K562 (cell line): ENCODE data around the gene ERC2. TPM values are rescaled to one million over a fixed set of nuclear protein-coding genes. Genes with fewer than 3 reads are reported as not detected.

Source experiments
- ATAC-seq: fragments of 200-7000 bp; cut with Tn5 transposase; 3 replicates; pipeline ENCODE4 v1.9.1; 2020; ENCODE audit warnings: moderate library complexity
- BruUV-seq: library from RNA; stranded (reverse); fragments of 400-500 nt; replicated peaks from 2 replicates; lab custom pipeline; 2021; lab: Mats Ljungman, UMichigan
- CTCF ChIA-PET: fragments of 300-600 bp; formaldehyde crosslinking; extraction: SDS; loops from one replicate; lab custom pipeline; 2021; ENCODE audit warnings: low intra/inter-chr PET ratio; lab: Yijun Ruan, JAX
- POLR2A ChIA-PET: fragments of 300-600, 350-650 bp; sonication (Branson Sonifier 250); formaldehyde crosslinking; extraction: SDS; loops from one replicate; lab custom pipeline; 2021; ENCODE audit warnings: antibody characterized with exemption, inconsistent platforms; lab: Yijun Ruan, JAX
- DNase-seq, 4 experiments: peaks; one replicate each; pipeline versions ENCODE4 v3.0.0 to v3.0.0-alpha.2; 2011 to 2018; ENCODE audit warnings: low spot score in 3 of 4, mixed read lengths in 3 of 4; ENCODE audit errors: extremely low read depth in 1 of 4
- FAIRE-seq: peaks from 2 replicates; lab custom pipeline; 2011; peaks lifted over from hg19 to GRCh38; lab: Jason Lieb, UNC
- H2AFZ ChIP-seq: 2 replicates; pipeline ENCODE4 v1.6.0; 2011; ENCODE audit warnings: low read depth, low read length, control low read depth, inconsistent platforms
- H3K27ac ChIP-seq: fragments of 200-600 bp; 3 replicates; pipeline ENCODE4 v1.8.0; 2011; ENCODE audit warnings: low read depth, mild to moderate bottlenecking, control low read depth, inconsistent platforms, low read length, moderate library complexity, mixed read lengths; ENCODE audit errors: extremely low read depth
- H3K27me3 ChIP-seq, 2 experiments: fragments of 300-600 bp in 1 of 2; 2 replicates in 1 of 2; 3 replicates in 1 of 2; pipeline versions ENCODE4 v1.6.0 to v1.8.0; 2011; ENCODE audit warnings: inconsistent platforms in 2 of 2, low read length in 2 of 2, mild to moderate bottlenecking in 1 of 2, mixed read lengths in 1 of 2, moderate library complexity in 1 of 2; ENCODE audit not compliant: control insufficient read depth in 2 of 2, insufficient read depth in 2 of 2
- H3K36me3 ChIP-seq: fragments of 300-600 bp; 3 replicates; pipeline ENCODE4 v1.8.0; 2011; ENCODE audit warnings: mild to moderate bottlenecking, low read length, inconsistent platforms; ENCODE audit not compliant: control insufficient read depth, insufficient read depth
- H3K4me1 ChIP-seq, 2 experiments: fragments of 200-600 bp in 1 of 2; replicated peaks in 1 of 2; 2 replicates in 1 of 2; 3 replicates in 1 of 2; pipeline versions ENCODE4 v1.5.1 to v1.8.0; 2011; ENCODE audit warnings: inconsistent platforms in 2 of 2, low read length in 2 of 2, mild to moderate bottlenecking in 1 of 2, mixed read lengths in 1 of 2, moderate library complexity in 1 of 2; ENCODE audit not compliant: control insufficient read depth in 2 of 2, insufficient read depth in 2 of 2
- H3K4me2 ChIP-seq: 2 replicates; pipeline ENCODE4 v1.6.1; 2011; ENCODE audit warnings: low read length, control low read depth, inconsistent platforms, mixed read lengths; ENCODE audit not compliant: insufficient read depth
- H3K4me3 ChIP-seq: fragments of 200-600 bp; sonication (generic), shearing (Covaris generic); 2 replicates; pipeline ENCODE4 v1.5.1; 2016; ENCODE audit warnings: control low read depth, inconsistent platforms
- H3K79me2 ChIP-seq: fragments of 200-600 bp; 3 replicates; pipeline ENCODE4 v1.8.0; 2011; ENCODE audit warnings: low read length, inconsistent platforms; ENCODE audit not compliant: control insufficient read depth, insufficient read depth
- H3K9ac ChIP-seq, 2 experiments: 2 replicates each; pipeline versions ENCODE4 v1.6.0 to v1.6.1; 2011; ENCODE audit warnings: low read depth in 2 of 2, low read length in 2 of 2, control low read depth in 1 of 2, inconsistent platforms in 1 of 2, mild to moderate bottlenecking in 1 of 2, mixed read lengths in 1 of 2; ENCODE audit not compliant: insufficient read depth in 1 of 2
- H3K9me1 ChIP-seq: one replicate; pipeline ENCODE4 v1.6.0; 2011; ENCODE audit warnings: inconsistent platforms, mild to moderate bottlenecking, low read length, moderate library complexity; ENCODE audit not compliant: control insufficient read depth, insufficient read depth
- H3K9me3 ChIP-seq: replicated peaks from 2 replicates; pipeline ENCODE4 v1.5.1; 2011; ENCODE audit warnings: low read depth, low read length, inconsistent platforms; ENCODE audit not compliant: control insufficient read depth, insufficient read depth
- H4K20me1 ChIP-seq: replicated peaks from 2 replicates; pipeline ENCODE4 v1.6.1; 2011; ENCODE audit warnings: low read length, inconsistent platforms, mixed read lengths; ENCODE audit not compliant: control insufficient read depth, insufficient read depth
- CBX3 ChIP-seq, 2 experiments: IDR thresholded peaks; 1 replicate in 1 of 2; 2 replicates in 1 of 2; pipeline ENCODE4 v1.6.1; 2012; ENCODE audit warnings: inconsistent platforms in 2 of 2, low read length in 2 of 2, borderline replicate concordance in 1 of 2, control low read depth in 1 of 2
- CC2D1A ChIP-seq: fragments of 450-650 bp; IDR thresholded peaks from 2 replicates; pipeline ENCODE4 v1.6.1; 2017; ENCODE audit warnings: mild to moderate bottlenecking
- CSDE1 ChIP-seq, 2 experiments: fragments of 450-650 bp; IDR thresholded peaks; 2 replicates each; pipeline ENCODE4 v1.6.1; 2016; ENCODE audit warnings: mild to moderate bottlenecking in 1 of 2
- FOSL1 ChIP-seq: fragments of 200-800 bp; sonication (Bioruptor generic); conservative IDR thresholded peaks from 2 replicates; pipeline ENCODE4 v1.6.1; 2016; ENCODE audit warnings: missing genetic modification characterization, missing compliant biosample characterization
- HEY1 ChIP-seq: fragments of 250-450 bp; sonication (Bioruptor Pico); IDR thresholded peaks from 2 replicates; pipeline ENCODE4 v1.5.0; 2020; ENCODE audit warnings: mild to moderate bottlenecking, moderate library complexity, borderline replicate concordance
- HSF4 ChIP-seq: fragments of 250-450 bp; sonication (Bioruptor Pico); IDR thresholded peaks from 2 replicates; pipeline ENCODE4 v2.1.2; 2022; ENCODE audit warnings: mild to moderate bottlenecking, moderate library complexity, borderline replicate concordance
- MAZ ChIP-seq, 2 experiments: fragments of 450-650 bp in 1 of 2; sonication (generic) in 1 of 2; formaldehyde crosslinking; IDR thresholded peaks in 1 of 2; conservative IDR thresholded peaks in 1 of 2; 2 replicates each; pipeline versions ENCODE4 v1.4.0 to v1.5.0; 2020; ENCODE audit warnings: mild to moderate bottlenecking in 1 of 2, missing genetic modification reagents in 1 of 2
- MYBL2 ChIP-seq, 2 experiments: fragments of 450-650 bp in 1 of 2; sonication (generic) in 1 of 2; formaldehyde crosslinking in 1 of 2; IDR thresholded peaks; 2 replicates each; pipeline versions ENCODE4 v1.6.1 to v1.8.1; 2017 to 2022; ENCODE audit warnings: borderline replicate concordance in 1 of 2, inconsistent platforms in 1 of 2, low read depth in 1 of 2, mild to moderate bottlenecking in 1 of 2, missing genetic modification reagents in 1 of 2, moderate library complexity in 1 of 2
- PPARD ChIP-seq: fragments of 250-450 bp; sonication (Bioruptor Pico); IDR thresholded peaks from 2 replicates; pipeline ENCODE4 v1.8.0; 2022; ENCODE audit warnings: inconsistent platforms, mild to moderate bottlenecking, moderate library complexity
- RBM15 ChIP-seq: fragments of 200-400 bp; formaldehyde crosslinking; IDR thresholded peaks from 2 replicates; pipeline ENCODE4 v1.6.1; 2018; ENCODE audit warnings: mild to moderate bottlenecking, low read length, moderate library complexity; ENCODE audit not compliant: insufficient read depth
- TAF1 ChIP-seq: IDR thresholded peaks from 2 replicates; pipeline ENCODE4 v1.6.1; 2011; ENCODE audit warnings: mild to moderate bottlenecking, low read length, moderate library complexity; ENCODE audit not compliant: insufficient read depth, control insufficient read depth, severe bottlenecking; ENCODE audit errors: extremely low read depth
- ZNF347 ChIP-seq: fragments of 450-650 bp; formaldehyde crosslinking; IDR thresholded peaks from 2 replicates; pipeline ENCODE4 v1.4.0; 2020; ENCODE audit warnings: low read depth, mild to moderate bottlenecking, moderate library complexity
- ZNF408 ChIP-seq: fragments of 250-450 bp; sonication (Bioruptor Pico); IDR thresholded peaks from 2 replicates; pipeline ENCODE4 v1.4.0; 2020; ENCODE audit warnings: low read depth, mild to moderate bottlenecking, moderate library complexity
- WGBS: fragments of 100-300 bp; shearing (Covaris generic); methylation state at CpG from one replicate; pipeline ENCODE4 v1.1.6; 2016; ENCODE audit warnings: low coverage, mixed read lengths; ENCODE audit not compliant: insufficient coverage; ENCODE audit errors: missing lambda C conversion rate; 5-methylcytosine and 5-hydroxymethylcytosine counted together
- in situ Hi-C: fragments of 300-500 bp; cut with MboI; formaldehyde crosslinking; loops from 4 replicates; pipeline ENCODE4 v1.15.0; 2018; ENCODE audit warnings: inconsistent platforms, mixed read lengths
- intact Hi-C: fragments of 100-400 bp; cut with micrococcal nuclease; formaldehyde crosslinking; loops from 2 replicates; pipeline ENCODE4 v1.14.2; 2022
- polyA plus RNA-seq, 8 experiments: library from polyadenylated mRNA; depleted of rRNA in 4 of 8; stranded (reverse) in 5 of 8; unstranded in 3 of 8; fragments of >200 nt; fragmentation: Nextera tagmentation in 2 of 8; fragmentation: Illumina TruSeq in 1 of 8; extraction: Ambion mirVana in 2 of 8; extraction: Trizol in 1 of 8; gene quantifications; 2 replicates each; pipeline versions ENCODE4 v1.2.1 to v1.2.3, GENCODE V29; 2011 to 2014; ENCODE audit warnings: inconsistent platforms in 1 of 8, missing spikeins in 1 of 8
- total RNA-seq, 7 experiments: library from RNA; depleted of rRNA in 6 of 7; stranded (reverse); fragments of >200 nt in 6 of 7; fragmentation: Illumina TruSeq in 2 of 7; extraction: Trizol in 2 of 7; gene quantifications; 2 replicates each; pipeline versions ENCODE4 v1.2.1 to v1.2.3, GENCODE V29; 2011 to 2021; ENCODE audit warnings: low replicate concordance in 1 of 7
- TF ChIP-seq, protein P1 (sequence below): fragments of 150-350 bp; conservative IDR thresholded peaks from 2 replicates; pipeline ENCODE4 v1.6.1; 2014; ENCODE audit warnings: low read length
- TF ChIP-seq, protein P2 (sequence below), 2 experiments: IDR thresholded peaks in 1 of 2; conservative IDR thresholded peaks in 1 of 2; 2 replicates each; pipeline ENCODE4 v1.6.1; 2016; ENCODE audit warnings: low read depth in 2 of 2, mild to moderate bottlenecking in 1 of 2, missing compliant biosample characterization in 1 of 2, missing genetic modification characterization in 1 of 2, moderate library complexity in 1 of 2

The ERC2 gene
- total and polyA plus RNA-seq, 9 of the 15 experiments (the other 6 are each of a cell fraction or from before 2014, with no cell fraction given) = 0.04 to 0.18 (median 0.07) TPM; not detected in 2

DNA sequence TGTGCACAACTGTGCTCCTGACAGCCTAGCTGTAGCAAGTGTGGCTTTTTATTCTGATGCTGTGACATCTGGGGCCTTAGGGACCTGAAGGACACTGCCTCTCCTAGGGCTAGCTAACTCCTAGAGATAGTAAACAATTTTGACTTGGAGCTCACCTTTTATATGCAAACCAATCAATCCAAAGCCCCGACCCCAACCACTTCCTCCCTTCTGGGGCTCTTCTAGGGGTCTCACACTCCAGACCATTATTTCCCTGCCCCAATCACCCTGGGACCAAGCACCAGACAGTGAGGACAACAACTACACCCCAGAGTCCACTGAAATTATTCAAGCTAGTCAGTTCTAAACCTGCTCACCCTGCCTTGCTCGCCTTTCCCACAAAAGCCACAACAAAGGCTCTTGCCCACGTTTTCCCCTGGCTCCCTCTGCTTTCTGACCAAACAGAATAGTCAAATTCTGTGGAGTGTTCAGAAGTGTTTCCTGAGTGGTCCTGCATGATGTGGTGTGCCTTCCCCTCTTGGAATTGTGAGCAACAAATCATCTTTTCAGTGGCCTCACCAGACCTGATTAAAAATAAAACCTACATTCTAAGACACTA is 897.0 kb downstream of the ERC2 start:
- FAIRE-seq (no peak), ATAC-seq (no peak), DNase-seq (no peak)
- Histone ChIP-seq H4K20me1 (no peaks in the 10 kb centered on the region), H3K9me3 (no peaks in the 10 kb centered on the region), H3K27ac (no peak overlapping the region), H3K9ac (no peak overlapping the region), H3K9me1 (no peaks in the 10 kb centered on the region), H3K79me2 (no peaks in the 10 kb centered on the region), H3K4me2 (no peak overlapping the region), H2AFZ (no peak overlapping the region), H3K4me1 (no peaks in the 10 kb centered on the region), H3K36me3 (no peaks in the 10 kb centered on the region), H3K4me3 (no peak overlapping the region), H3K27me3 (peaks cover 0 to 2% of the 10 kb centered on the region in 2 experiments; a peak in 1 of 5 replicates)
- WGBS = 0% methylated on average over 3 of the region's 3 CpGs
- ChIA-PET CTCF (no interaction called here), POLR2A (no interaction called here)
- BruUV-seq = no TSS peak
- in situ Hi-C loops (no loop called here), intact Hi-C loops (no loop called here)
- TF ChIP-seq FOSL1 (tag) (no peak), CC2D1A (no peak), ZNF347 (CRISPR knock-in tag) (no peak), MYBL2 (IDR thresholded peaks at IDR 0.05; ENCODE audit: low read depth) (no peak), MYBL2 (CRISPR knock-in tag; IDR thresholded peaks at IDR 0.05; ENCODE audit: borderline replicate concordance) (no peak), RBM15 (no peak), HEY1 (CRISPR knock-in tag) (no peak), CBX3 (IDR thresholded peaks at IDR 0.05; ENCODE audit: borderline replicate concordance in 1 of 2, low read length in 2 of 2) (no peak), ZNF408 (CRISPR knock-in tag) (no peak), PPARD (CRISPR knock-in tag) (no peak), CSDE1 (IDR thresholded peaks at IDR 0.05) (no peak), TAF1 (no peak), MAZ (CRISPR knock-in tag; conservative IDR thresholded peaks at IDR 0.05 in 1 of 2, IDR thresholded peaks at IDR 0.05 in 1 of 2) (no peak), HSF4 (CRISPR knock-in tag) (no peak)
- TF ChIP-seq, protein P1, sequence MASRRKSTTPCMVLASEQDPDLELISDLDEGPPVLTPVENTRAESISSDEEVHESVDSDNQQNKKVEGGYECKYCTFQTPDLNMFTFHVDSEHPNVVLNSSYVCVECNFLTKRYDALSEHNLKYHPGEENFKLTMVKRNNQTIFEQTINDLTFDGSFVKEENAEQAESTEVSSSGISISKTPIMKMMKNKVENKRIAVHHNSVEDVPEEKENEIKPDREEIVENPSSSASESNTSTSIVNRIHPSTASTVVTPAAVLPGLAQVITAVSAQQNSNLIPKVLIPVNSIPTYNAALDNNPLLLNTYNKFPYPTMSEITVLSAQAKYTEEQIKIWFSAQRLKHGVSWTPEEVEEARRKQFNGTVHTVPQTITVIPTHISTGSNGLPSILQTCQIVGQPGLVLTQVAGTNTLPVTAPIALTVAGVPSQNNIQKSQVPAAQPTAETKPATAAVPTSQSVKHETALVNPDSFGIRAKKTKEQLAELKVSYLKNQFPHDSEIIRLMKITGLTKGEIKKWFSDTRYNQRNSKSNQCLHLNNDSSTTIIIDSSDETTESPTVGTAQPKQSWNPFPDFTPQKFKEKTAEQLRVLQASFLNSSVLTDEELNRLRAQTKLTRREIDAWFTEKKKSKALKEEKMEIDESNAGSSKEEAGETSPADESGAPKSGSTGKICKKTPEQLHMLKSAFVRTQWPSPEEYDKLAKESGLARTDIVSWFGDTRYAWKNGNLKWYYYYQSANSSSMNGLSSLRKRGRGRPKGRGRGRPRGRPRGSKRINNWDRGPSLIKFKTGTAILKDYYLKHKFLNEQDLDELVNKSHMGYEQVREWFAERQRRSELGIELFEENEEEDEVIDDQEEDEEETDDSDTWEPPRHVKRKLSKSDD = no peak
- TF ChIP-seq, protein P2, sequence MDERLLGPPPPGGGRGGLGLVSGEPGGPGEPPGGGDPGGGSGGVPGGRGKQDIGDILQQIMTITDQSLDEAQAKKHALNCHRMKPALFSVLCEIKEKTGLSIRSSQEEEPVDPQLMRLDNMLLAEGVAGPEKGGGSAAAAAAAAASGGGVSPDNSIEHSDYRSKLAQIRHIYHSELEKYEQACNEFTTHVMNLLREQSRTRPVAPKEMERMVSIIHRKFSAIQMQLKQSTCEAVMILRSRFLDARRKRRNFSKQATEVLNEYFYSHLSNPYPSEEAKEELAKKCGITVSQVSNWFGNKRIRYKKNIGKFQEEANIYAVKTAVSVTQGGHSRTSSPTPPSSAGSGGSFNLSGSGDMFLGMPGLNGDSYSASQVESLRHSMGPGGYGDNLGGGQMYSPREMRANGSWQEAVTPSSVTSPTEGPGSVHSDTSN (CRISPR knock-in tag; IDR thresholded peaks at IDR 0.05; ENCODE audit: low read depth) = no peak
- TF ChIP-seq, protein P2 (tag; conservative IDR thresholded peaks at IDR 0.05; ENCODE audit: low read depth) = no peak
